Neural progenitor cell (in vitro differentiated cells): ENCODE results near the gene PPIA.

Experiments used
- CTCF ChIP-seq: fragments of 200-600 bp; sonication (generic); IDR thresholded peaks from 2 replicates; pipeline ENCODE4 v1.5.1; 2017; ENCODE audit warnings: antibody characterized with exemption, mild to moderate bottlenecking
- EZH2 ChIP-seq: fragments of 200-600 bp; sonication (generic); IDR thresholded peaks from 2 replicates; pipeline ENCODE4 v1.6.1; 2017; ENCODE audit warnings: antibody characterized with exemption, mild to moderate bottlenecking, moderate library complexity
- EZH2phosphoT487 ChIP-seq: fragments of 200-600 bp; sonication (generic); IDR thresholded peaks from 2 replicates; pipeline ENCODE4 v1.6.1; 2017; ENCODE audit warnings: antibody characterized with exemption

- no peak for TF ChIP-seq EZH2phosphoT487
- no peak for TF ChIP-seq CTCF
- no peak for TF ChIP-seq EZH2
These were observed 15.1 kb downstream of the PPIA start for GRCh38 chr7:44811571-44811970.
